Measurements from ENCODE around the gene PPM1D.
A peak's percentile ranks its signal among the peaks of the same experiment; 100 is the strongest.
"Not testable (repeated sequence)": the region's sequence is repeated elsewhere in the genome, so short reads cannot be mapped to it uniquely, and the experiment has no call there.

Gene PPM1D

GRCh38 chr17:60594170-60594569 lies 5.8 kb upstream of the PPM1D start:
- DNase-seq: not testable (repeated sequence)

GRCh38 chr17:60594734-60595133 lies 5.3 kb upstream of the PPM1D start:
- DNase-seq: no peak

GRCh38 chr17:60597297-60597696 lies 2.7 kb upstream of the PPM1D start:
- no peak for DNase-seq

- DNase-seq: no peak
These were observed 1.8 kb upstream of the PPM1D start for GRCh38 chr17:60598001-60598736.

GRCh38 chr17:60599220-60599619 lies 773 bp upstream of the PPM1D start:
- no peak for DNase-seq

GRCh38 chr17:60600490-60601446 lies 775 bp downstream of the PPM1D start:
- peak; percentile 80 for DNase-seq

- peak; percentile 83 for DNase-seq
These were observed 1.7 kb downstream of the PPM1D start for GRCh38 chr17:60601447-60602384.

- DNase-seq: peak; percentile 46
These were observed 2.4 kb downstream of the PPM1D start for GRCh38 chr17:60602385-60602742.

GRCh38 chr17:60602871-60603270 lies 2.9 kb downstream of the PPM1D start:
- DNase-seq: no peak

GRCh38 chr17:60603477-60603876 lies 3.5 kb downstream of the PPM1D start:
- DNase-seq: not testable (repeated sequence)

GRCh38 chr17:60604686-60605334 lies 4.8 kb downstream of the PPM1D start:
- DNase-seq: no peak

GRCh38 chr17:60606036-60606435 lies 6.0 kb downstream of the PPM1D start:
- no peak for DNase-seq

GRCh38 chr17:60610473-60610872 lies 10.5 kb downstream of the PPM1D start:
- no peak for DNase-seq

GRCh38 chr17:60611321-60611720 lies 11.3 kb downstream of the PPM1D start:
- DNase-seq: not testable (repeated sequence)

- DNase-seq: no peak
These were observed 13.3 kb downstream of the PPM1D start for GRCh38 chr17:60613325-60613724.

- DNase-seq: not testable (repeated sequence)
These were observed 13.8 kb downstream of the PPM1D start for GRCh38 chr17:60613796-60614195.

GRCh38 chr17:60614247-60614646 lies 14.3 kb downstream of the PPM1D start:
- DNase-seq: not testable (repeated sequence)

GRCh38 chr17:60615108-60615507 lies 15.1 kb downstream of the PPM1D start:
- no peak for DNase-seq

GRCh38 chr17:60615840-60616239 lies 15.8 kb downstream of the PPM1D start:
- DNase-seq: no peak

GRCh38 chr17:60618080-60618479 lies 18.1 kb downstream of the PPM1D start:
- no peak for DNase-seq

GRCh38 chr17:60618854-60619526 lies 19.0 kb downstream of the PPM1D start:
- no peak for DNase-seq

- DNase-seq: no peak
These were observed 23.0 kb downstream of the PPM1D start for GRCh38 chr17:60622961-60623360.

All from right forelimb (tissue), 1 donor.